Large intestine (tissue), 3 donors: ENCODE measurements around the gene PFKFB2. TPM values are rescaled to one million over a fixed set of nuclear protein-coding genes. Genes with fewer than 3 reads are reported as not detected.

Experiments
- DNase-seq, 2 donors: peaks; one replicate each; pipeline versions ENCODE4 v3.0.0 to v3.0.0-alpha.2; 2013
- H3K27ac ChIP-seq: one replicate; pipeline ENCODE4 v1.5.1; 2013; ENCODE audit warnings: low read length
- H3K27me3 ChIP-seq: 2 replicates; pipeline ENCODE4 v1.6.1; 2013; ENCODE audit warnings: low read length; ENCODE audit not compliant: control insufficient read depth, insufficient read depth
- H3K36me3 ChIP-seq: 2 replicates; pipeline ENCODE4 v1.6.1; 2013; ENCODE audit warnings: low read length; ENCODE audit not compliant: control insufficient read depth, insufficient read depth
- H3K4me1 ChIP-seq: one replicate; pipeline ENCODE4 v1.6.1; 2013; ENCODE audit warnings: low read length; ENCODE audit not compliant: control insufficient read depth, insufficient read depth
- H3K4me3 ChIP-seq: one replicate; pipeline ENCODE4 v1.5.1; 2013; ENCODE audit warnings: low read length
- H3K9me3 ChIP-seq: one replicate; pipeline ENCODE4 v1.6.1; 2013; ENCODE audit warnings: mild to moderate bottlenecking, low read depth, low read length, moderate library complexity; ENCODE audit not compliant: control insufficient read depth
- WGBS: methylation state at CpG from one replicate; pipeline ENCODE4 v1.1.5; 2013; ENCODE audit warnings: low lambda C conversion rate; ENCODE audit not compliant: insufficient coverage; 5-methylcytosine and 5-hydroxymethylcytosine counted together
- polyA plus RNA-seq: library from polyadenylated mRNA; unstranded; fragments of 120-200 nt; gene quantifications from one replicate; pipeline ENCODE4 v1.2.1, GENCODE V29; 2013

The PFKFB2 gene
- polyA plus RNA-seq, 1 donor = 37.2 TPM

DNA sequence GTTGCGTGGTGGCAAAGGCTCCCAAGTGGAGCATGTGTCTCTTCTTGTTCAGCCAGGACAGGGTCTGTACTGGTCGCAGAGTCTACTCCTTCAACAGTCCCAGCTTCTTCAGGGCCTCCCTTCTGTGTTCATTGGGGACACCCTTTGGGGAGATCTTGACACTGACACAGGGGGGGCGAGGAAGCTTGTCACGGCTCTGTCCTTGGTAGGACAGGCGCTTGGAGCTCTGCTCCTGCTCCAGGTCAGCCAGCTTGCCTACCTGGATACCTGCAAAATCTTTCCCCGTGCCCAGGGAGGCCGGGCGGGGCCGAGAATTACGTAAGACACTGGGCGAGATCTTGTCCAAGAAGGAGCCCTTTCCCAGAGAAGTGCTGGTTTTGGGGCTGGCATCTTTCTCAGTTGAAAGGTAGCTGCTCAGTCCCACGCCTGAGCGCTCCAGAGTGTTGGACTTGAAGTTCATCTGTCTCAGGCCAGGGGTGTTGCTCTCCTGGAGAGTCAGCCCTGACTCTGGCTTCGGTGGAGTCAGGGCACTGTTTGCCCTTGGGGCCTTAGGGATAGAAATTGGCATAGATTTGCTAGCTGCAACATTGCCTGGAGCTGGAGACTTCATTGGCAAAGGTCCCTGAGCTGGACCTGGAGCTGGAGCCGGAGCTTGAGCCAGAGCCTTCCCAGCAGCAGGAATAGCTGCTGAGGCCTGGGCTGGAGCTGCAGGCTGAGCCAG, 31.0 kb upstream of the PFKFB2 start:
- DNase-seq = no peak
- Histone ChIP-seq H3K4me3 (no peak overlapping the region), H3K9me3 (no peaks in the 10 kb centered on the region), H3K27me3 (no peaks in the 10 kb centered on the region), H3K27ac (peak overlapping the region; percentile 25), H3K36me3 (peaks cover 26% of the 10 kb centered on the region), H3K4me1 (peaks cover 65% of the 10 kb centered on the region)
- WGBS = no CpG with 5 or more reads among the region's 15 CpGs

DNA sequence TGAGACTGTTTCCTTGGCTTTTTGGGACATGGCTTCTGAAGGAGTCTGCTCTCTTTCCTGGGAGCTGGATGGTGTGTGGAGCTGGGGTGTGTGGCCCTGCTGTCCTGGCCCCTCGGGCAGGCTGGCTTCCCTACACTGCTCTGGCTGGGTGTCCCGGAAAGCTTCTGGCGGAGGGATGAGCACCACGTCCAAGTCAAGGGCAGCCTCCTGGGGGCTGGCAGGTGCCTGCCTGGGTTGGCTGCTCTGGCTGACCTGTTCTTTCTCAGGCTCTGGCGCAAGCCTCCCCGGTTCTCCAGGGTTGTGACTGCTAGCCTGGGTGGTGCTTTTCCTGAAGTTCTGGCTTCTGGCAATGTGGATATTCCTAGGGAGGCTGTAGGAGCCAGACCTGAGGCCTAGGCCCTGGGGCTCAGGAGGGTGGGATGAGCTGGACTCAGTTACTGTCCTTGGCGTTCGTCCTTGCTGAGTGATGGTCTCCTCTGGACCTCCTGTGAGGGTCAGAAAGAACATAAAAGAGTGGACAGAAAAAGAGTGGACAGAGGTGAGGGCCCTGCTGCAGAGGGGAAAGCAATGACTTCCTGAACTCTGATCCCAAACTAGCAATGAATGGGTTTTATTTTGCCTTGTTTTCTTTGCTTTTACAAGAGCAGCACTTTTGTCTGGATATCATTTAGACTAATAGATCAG, 29.9 kb upstream of the PFKFB2 start:
- no peak for DNase-seq
- H3K4me3 ChIP-seq = no peak overlapping the region
- WGBS = no CpG with 5 or more reads among the region's 8 CpGs
- H3K27me3 ChIP-seq = no peaks in the 10 kb centered on the region
- H3K36me3 ChIP-seq = peaks cover 26% of the 10 kb centered on the region
- no peaks in the 10 kb centered on the region for H3K9me3 ChIP-seq
- H3K4me1 ChIP-seq = peaks cover 74% of the 10 kb centered on the region
- peak overlapping the region; percentile 99 for H3K27ac ChIP-seq

DNA sequence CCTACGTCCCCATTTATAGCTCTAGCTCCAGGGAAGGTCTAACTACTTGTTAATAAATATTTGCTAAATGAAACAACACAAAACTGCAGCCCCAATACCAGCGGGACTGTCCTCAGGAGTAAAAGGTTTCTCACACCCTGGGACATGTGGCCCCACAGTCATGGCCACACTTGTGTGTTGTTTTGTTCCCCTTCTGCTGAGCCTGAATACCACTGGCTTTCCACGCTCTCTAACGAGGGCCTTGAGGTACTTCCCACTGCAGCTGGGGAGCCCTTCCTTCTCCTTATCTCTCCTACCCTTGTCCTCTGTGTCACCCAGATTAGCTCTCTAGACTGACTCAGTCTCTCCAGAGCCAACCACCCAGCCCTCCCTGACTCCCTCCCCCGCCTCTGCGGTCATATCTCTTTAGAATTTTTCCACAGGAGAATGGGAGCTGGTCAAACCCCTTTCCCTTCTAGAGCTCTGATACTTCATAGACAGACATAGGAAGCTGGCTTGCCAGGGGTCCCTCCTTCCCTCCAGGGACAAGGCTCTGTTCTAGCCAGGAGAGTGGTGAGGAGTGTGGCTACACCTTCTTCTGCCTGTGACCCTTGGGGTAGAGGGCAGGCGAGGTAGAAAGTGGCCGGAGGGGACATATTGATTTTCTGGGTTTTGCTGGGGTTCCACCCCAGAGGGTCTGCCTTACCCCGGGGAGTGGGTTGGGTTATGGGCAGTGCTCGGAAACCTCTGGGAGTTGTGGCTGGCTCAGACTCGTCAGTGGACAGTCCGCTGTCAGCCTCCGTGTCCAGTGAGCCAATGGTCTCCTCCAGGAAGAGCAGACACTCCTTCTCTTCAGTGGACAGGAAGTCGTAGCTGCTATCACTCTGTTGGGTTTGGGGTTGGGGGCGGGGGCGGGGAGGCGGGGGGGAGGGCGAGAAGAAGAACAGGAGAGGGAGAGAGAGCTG, 28.6 kb upstream of the PFKFB2 start:
- Histone ChIP-seq H3K4me1 (peaks cover 82% of the 10 kb centered on the region), H3K27ac (peak overlapping the region; percentile 99), H3K27me3 (no peaks in the 10 kb centered on the region), H3K36me3 (peaks cover 26% of the 10 kb centered on the region), H3K9me3 (no peaks in the 10 kb centered on the region), H3K4me3 (no peak overlapping the region)
- peak; percentile 86 to 92 for DNase-seq
- WGBS = no CpG with 5 or more reads among the region's 18 CpGs

DNA sequence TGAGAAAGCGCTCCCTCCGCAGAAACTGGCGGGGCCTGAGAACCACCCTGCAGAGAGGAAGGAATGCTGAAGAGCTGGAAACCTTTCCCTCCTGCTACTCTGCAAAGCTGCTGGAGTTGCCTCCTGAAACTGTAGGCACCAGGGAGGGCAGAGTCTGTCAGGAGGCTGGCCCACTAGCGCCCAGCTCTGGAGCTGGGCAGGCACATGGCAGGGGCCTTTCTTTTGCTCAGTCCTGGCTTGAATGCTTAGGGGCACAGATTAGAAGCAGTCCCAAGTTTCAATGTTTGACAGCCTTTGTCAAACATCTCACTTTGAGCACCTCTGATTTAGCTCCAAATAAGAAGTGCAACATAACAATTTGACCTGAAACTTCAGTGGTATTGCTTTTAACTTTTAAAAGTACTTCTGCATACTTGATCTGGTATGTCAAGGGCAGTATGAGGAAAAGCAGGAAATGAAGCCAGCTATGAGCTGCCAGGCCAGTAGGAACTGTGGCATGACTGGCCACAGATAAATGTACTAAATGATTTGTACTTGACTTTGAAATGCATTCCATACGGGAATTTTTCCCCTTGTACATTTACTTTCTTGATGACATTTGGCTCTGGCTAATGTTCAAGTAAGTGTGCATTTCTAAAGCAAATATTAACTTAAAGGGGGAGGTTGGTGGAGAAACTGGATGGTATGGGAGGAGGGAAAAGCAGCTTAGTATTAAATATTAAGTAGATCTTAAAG, 27.8 kb upstream of the PFKFB2 start:
- peaks cover 82% of the 10 kb centered on the region for H3K4me1 ChIP-seq
- no CpG with 5 or more reads among the region's 5 CpGs for WGBS
- no peaks in the 10 kb centered on the region for H3K27me3 ChIP-seq
- no peaks in the 10 kb centered on the region for H3K9me3 ChIP-seq
- H3K27ac ChIP-seq = peak overlapping the region; percentile 99
- H3K4me3 ChIP-seq = no peak overlapping the region
- peak in 1 of 2 donors; percentile 49 for DNase-seq
- H3K36me3 ChIP-seq = peaks cover 26% of the 10 kb centered on the region

DNA sequence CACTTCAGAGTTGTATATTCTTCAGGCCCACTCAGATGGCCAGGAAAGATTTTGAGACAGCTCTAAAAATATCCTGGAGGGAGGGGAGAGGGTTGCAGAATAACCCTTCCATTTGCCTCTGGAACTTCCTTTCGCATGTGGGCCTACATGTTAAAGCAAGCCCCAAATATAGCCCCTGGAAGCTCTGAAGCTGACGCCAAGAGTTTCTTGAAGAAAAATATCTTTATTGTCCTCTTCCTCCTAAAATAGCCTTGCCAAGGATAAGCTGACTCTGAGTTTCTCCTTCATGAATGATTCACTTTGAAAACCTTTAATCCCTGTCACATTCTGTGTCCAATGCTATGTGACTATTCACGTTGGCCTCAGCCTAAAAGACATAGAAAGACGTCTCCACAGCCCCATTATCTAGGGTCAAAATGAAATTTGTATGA, 27.0 kb upstream of the PFKFB2 start:
- peak overlapping the region; percentile 99 for H3K27ac ChIP-seq
- peak in 1 of 2 donors; percentile 80 for DNase-seq

DNA sequence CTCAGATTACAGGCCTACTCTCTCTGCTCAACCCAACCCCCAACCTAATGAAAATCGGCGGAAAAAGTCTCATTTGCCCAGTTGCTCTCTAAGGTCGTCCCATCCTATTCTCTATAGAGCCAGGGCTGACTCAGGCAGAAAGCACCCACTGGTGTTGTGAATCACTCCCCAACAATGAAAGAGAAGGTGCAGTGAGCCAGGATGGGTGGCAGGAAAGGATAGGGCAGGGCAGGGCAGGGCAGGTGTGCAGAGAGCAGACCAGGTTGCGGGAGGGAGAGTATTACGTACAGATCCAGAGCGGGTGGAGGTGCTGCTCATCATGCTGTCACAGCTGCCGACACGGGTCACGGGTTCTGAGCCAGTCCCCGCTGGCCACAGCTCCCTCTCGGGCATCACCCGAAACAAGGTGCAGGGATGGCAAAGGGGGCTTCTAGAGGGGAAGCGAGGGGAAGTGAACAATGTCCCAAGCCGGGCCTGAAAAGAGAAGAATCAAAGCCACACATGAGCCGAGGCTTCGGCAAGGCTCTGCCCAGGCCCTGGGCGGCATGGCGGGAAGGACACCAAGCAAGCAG, 25.8 kb upstream of the PFKFB2 start:
- Histone ChIP-seq H3K4me1 (peaks cover 72% of the 10 kb centered on the region), H3K36me3 (peaks cover 14% of the 10 kb centered on the region), H3K27ac (peak overlapping the region; percentile 99), H3K27me3 (no peaks in the 10 kb centered on the region), H3K4me3 (peak overlapping the region; percentile 19), H3K9me3 (no peaks in the 10 kb centered on the region)
- no CpG with 5 or more reads among the region's 18 CpGs for WGBS
- DNase-seq = peak; percentile 77 to 81

More for the DNA sequence above, 27.0 kb upstream of the PFKFB2 start:
- Histone ChIP-seq H3K9me3 (no peaks in the 10 kb centered on the region), H3K4me3 (no peak overlapping the region), H3K36me3 (peaks cover 25% of the 10 kb centered on the region), H3K27me3 (no peaks in the 10 kb centered on the region), H3K4me1 (peaks cover 75% of the 10 kb centered on the region)
- no CpG with 5 or more reads among the region's 4 CpGs for WGBS

DNA sequence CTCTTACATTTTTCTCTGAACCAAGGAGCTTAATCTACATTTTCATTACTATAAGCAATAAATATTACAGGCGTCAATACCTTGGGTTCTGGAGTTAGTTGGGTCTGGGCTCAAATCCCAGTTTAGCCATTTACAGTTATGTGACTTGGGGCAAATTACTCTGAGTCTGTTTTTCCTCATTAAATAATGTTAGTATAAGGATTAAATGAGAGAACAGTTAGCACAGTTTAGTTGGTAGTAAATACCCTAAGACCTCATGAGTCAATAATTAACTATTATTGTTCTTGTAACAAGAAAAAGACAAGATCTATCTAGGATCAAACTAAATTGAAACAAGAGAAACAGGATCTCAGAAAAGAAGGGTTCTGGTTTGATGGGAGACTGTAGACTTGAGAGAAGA, 25.2 kb upstream of the PFKFB2 start:
- H3K9me3 ChIP-seq = no peaks in the 10 kb centered on the region
- H3K27me3 ChIP-seq = no peaks in the 10 kb centered on the region
- peaks cover 72% of the 10 kb centered on the region for H3K4me1 ChIP-seq
- peak overlapping the region; percentile 99 for H3K27ac ChIP-seq
- no peak for DNase-seq
- peak overlapping the region; percentile 19 for H3K4me3 ChIP-seq
- peaks cover 8% of the 10 kb centered on the region for H3K36me3 ChIP-seq
- no CpG with 5 or more reads among the region's 1 CpG for WGBS

DNA sequence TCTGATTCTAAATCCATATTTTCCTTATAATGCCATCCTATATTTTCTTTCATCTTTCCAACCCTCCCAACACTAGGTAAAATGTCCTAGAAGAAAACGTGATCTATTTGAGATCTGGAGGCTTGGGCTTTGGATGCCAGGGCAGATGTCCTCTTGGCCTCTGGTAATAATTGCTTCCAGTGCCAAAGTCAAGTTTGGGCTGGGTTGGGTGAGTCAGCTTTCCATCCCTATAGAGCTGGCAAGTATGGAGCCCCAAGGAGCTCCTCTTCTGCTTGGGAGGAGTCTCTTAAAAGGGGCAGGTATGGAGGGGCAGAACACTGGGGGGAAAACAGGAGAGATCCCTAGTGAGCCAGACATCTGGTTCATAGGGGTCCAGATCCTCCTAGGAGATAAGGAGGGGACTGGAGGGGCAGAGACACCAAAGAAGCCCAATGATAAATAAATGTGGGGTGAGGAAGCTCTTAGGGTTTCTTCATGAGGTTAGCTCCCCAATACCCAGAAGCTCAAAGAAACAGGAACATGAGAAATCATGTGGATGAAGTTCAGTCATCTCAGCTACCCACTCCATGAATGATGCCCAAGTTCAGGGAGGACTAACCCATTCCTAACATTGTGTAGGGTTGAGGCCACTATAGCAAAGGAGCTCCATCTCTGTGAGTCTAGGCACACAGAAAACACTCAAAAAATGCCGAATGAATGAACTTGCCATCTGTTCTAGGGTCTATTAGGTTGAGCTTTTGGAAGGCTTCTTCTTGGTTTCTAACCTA, 24.0 kb upstream of the PFKFB2 start:
- peak overlapping the region; percentile 99 for H3K27ac ChIP-seq

More for the DNA sequence above, 24.0 kb upstream of the PFKFB2 start:
- no CpG with 5 or more reads among the region's 2 CpGs for WGBS
- peaks cover 69% of the 10 kb centered on the region for H3K4me1 ChIP-seq
- peak in 1 of 2 donors; percentile 44 for DNase-seq
- H3K36me3 ChIP-seq = peaks cover under 1% of the 10 kb centered on the region
- H3K9me3 ChIP-seq = no peaks in the 10 kb centered on the region
- no peaks in the 10 kb centered on the region for H3K27me3 ChIP-seq
- no peak overlapping the region for H3K4me3 ChIP-seq
